GM18498 (cell line): Measurements from ENCODE around the gene BSCL2.
"Not testable (repeated sequence)": the region's sequence is repeated elsewhere in the genome, so short reads cannot be mapped to it uniquely, and the experiment has no call there.

Source experiments
- ATAC-seq: cut with Tn5 transposase; IDR thresholded peaks from one replicate; pipeline ENCODE4 v1.9.1; 2021; ENCODE audit warnings: mild to moderate bottlenecking, moderate library complexity; ENCODE audit not compliant: unreplicated experiment

Gene BSCL2

GRCh38 chr11:62719302-62719978 is 12.2 kb upstream of the BSCL2 start:
- ATAC-seq: no peak

DNA sequence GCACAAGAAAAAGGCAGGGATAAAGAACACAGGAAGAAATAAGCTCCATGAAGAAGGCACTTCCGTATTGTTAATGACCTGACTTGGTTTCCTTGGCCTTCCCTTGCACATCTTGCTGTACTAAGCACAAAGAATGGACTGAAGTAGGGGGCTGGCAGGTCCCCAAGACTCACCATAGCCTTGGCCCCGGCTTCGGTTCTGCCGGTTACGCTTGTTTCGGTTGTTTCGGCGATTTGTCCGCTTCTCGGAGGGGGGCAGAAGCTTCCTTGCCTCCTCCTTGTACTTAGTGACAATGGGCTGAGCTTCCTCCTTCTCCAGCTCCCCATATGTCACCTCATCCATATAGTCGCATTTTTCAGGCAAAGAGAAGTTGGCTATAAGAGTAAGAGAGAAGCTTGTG is 9.6 kb upstream of the BSCL2 start:
- no peak for ATAC-seq

- ATAC-seq: no peak
Measured at GRCh38 chr11:62716206-62716605, 9.0 kb upstream of the BSCL2 start.

DNA sequence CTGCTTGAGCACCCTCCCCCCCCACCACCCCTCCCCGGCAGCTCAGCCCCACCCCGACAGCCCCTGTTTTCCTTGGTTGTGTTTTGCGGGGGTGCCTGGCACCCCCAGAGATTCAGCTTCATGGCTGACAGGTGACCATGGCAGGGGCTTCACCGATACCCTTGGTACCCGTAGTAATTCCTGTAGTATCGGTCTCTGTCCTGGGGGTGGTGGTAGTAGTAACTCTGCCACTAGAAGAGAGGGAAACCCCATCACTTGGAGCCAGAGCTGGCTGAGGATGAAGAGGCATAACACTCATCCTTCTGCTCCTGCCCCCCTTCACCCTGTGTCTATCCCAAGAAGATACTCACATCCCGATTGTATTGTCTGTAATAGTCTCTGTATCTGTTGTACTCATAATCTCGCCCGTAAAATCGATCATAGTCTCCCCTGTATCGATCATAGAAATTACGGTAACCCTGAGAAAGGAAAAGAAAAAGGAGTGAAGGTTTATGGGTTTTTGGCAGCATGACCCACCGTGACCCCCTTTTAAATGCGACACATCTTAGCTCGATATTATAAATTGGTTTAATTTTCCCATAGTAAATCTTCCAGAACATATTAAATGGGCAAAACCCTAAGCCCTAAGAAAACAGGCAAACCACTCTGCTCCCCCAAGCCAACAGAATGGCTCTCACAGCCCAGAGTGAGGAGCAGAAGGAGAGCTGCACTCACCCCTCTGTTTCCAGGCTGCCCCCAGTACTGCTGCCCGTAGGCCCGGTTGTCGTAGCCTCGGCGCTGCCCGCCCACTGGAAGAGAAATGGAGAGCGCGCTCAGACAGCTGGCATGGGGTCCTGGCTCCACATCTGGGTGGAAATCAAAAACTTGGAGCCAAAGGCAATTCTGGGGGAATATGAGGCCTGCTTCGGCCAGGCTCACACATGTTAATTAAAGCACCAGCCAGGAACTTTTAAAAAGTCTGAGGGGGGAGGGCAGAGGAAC is 8.2 kb upstream of the BSCL2 start:
- ATAC-seq: no peak

GRCh38 chr11:62713343-62713742 is 6.1 kb upstream of the BSCL2 start:
- no peak for ATAC-seq

DNA sequence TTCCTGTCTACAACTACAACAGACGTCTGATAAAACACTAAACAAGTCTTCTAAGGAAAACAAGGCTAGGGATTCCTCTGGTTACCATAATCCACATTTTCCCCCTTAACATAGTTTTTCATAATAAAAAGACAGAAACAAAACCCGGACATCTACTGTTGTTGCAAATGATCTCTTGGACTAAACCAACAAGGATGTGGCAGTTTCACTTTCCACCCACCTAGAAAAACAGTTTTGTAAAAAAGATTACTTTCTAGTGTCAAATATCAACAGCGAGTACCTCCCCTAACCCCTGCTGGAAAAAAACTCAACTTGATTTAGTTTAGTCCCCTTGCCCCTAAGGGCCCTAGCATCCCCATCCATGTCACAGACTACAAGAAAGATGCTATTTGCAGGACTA is 5.6 kb upstream of the BSCL2 start:
- no peak for ATAC-seq

DNA sequence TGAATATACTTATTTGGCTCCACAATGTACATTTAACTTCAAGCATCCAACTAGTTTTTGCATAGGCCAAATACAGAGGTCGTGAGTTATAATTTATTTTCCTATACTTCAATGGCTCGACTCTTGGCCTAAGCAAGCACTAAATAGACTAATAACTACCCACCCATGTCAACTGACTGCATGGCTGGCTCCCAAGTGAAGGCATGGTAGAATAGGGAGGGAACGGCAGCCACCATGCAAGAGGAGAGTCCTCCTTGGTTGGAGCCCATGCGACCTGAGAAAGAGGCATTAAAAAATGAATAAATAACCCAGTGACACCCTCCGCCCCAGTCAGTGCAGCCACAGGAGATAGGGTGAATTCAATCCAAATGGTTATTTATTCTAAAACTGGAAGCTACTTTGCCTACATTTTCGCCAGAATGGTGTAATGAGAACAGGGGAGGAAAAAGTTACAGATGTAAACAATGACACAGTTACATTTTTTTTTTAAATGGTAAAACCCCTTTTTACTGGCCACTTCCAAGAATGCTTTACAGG is 5.1 kb upstream of the BSCL2 start:
- ATAC-seq: no peak

DNA sequence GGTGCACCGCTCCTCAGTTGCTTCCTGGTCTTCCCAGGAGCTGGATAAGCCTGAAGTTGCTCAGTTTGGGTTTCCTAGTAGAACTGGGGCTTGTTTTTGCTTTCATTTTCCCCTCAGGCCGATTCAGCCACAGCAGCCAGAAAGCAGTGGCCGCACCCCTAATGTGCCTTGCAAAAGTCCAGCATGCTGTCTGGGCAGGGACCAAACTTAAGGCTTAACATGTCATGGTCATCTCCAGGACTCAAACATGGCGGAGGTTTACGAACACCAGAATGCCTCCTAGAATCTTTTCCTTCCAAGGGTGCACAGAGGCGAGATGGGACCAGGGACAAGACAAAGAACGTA is 2.7 kb upstream of the BSCL2 start:
- peak; percentile 10 for ATAC-seq

- peak; percentile 70 for ATAC-seq
Measured at GRCh38 chr11:62709247-62710000, 2.2 kb upstream of the BSCL2 start.

DNA sequence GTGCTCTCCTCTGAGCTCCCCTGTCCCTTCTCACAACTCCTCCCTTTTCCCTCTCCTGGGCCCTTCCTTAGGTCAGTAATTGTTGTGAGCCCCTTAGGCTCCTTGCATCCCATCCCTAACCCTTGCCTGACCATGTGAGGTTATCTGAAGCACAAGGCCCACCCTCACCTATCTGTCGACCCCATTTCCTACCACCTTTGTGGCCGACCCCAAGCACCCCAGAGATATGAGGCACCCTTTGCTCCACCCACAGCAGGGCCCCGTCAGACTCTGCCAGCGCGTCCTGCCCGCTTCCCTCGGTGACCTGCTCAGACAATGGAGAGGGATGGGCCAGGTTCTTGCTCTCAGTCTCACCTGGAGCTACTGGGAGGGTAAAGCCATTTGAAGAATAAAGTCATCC is 1.6 kb upstream of the BSCL2 start:
- no peak for ATAC-seq

GRCh38 chr11:62708392-62708791 is 1.2 kb upstream of the BSCL2 start:
- ATAC-seq: no peak

GRCh38 chr11:62706850-62707247 is 375 bp downstream of the BSCL2 start:
- no peak for ATAC-seq

DNA sequence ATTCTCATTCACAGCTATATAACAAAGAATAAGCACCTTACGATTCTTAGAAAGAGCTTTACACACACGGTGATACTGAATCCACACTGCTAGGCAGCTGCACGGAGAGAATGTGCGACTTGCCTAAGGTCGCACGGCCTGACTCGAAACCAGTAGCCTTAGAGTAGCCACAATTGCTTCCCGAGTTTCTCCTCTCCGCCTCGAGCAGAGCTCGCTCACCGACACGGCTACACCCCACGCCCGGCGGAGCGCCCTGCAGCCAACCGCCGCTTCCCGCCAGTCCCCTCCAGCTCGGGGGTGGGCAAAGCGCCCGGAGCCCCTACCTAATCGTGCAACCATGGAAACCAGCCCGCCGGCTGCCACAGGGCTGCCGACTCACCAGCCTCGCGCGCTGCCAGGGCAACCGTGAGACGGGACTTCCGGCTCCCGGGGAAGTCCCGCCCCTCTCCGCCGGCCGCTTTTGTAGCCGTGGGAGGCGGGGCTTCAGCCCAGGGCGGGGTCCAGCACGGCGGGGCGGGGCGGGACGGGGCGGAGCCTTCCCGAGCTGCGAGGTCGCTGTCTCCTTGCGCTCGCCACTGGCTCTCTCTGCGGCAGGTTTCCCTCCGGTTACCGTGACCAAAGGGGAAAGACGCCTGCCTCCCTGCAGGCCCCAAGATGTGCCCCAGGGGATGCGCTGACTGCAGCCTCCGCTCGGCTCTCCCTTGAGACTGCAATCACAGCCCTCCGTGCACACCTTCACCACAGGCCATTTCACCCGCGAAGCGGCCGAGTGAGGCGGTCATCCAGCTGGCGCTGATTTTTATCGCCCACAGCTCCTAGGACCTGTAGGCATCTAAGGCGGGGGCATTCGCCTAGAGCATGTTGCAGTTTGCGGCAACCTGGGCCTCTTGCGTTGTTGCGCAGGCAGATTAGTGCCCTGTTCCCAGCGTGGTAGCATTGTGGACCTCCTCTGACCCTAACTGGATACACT is 1.1 kb downstream of the BSCL2 start:
- ATAC-seq: peak; percentile 65

- ATAC-seq: no peak
Measured at GRCh38 chr11:62705413-62705812, 1.8 kb downstream of the BSCL2 start.

- not testable (repeated sequence) for ATAC-seq
Measured at GRCh38 chr11:62703921-62704320, 3.3 kb downstream of the BSCL2 start.

GRCh38 chr11:62702246-62702645 is 5.0 kb downstream of the BSCL2 start:
- ATAC-seq: no peak

GRCh38 chr11:62694455-62695167 is 12.6 kb downstream of the BSCL2 start:
- no peak for ATAC-seq

DNA sequence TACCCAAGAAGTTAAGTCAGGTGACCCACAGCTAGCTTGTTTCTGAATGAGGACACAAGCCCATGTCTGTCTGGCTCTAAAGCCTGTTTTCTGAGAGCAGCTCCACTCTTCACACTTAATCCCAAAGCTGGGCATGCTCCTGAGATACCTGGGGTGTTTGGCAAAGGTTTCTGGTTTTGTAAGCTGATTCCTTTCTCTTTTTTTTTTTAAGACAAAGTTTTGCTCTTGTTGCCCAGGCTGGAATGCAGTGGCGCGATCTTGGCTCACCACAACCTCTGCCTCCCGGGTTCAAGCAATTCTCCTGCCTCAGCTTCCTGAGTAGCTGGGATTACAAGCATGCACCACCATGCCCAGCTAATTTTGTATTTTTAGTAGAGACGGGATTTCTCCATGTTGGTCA is 13.6 kb downstream of the BSCL2 start:
- ATAC-seq: not testable (repeated sequence)

- no peak for ATAC-seq
Measured at GRCh38 chr11:62689421-62690183, 17.6 kb downstream of the BSCL2 start, which contains the start of gene LRRN4CL. LRRN4CL (minus strand) TSS chr11:62689530; CDS start chr11:62688508, 1,022 bp downstream.
